ENCODE data around the gene NDE1.

DNA sequence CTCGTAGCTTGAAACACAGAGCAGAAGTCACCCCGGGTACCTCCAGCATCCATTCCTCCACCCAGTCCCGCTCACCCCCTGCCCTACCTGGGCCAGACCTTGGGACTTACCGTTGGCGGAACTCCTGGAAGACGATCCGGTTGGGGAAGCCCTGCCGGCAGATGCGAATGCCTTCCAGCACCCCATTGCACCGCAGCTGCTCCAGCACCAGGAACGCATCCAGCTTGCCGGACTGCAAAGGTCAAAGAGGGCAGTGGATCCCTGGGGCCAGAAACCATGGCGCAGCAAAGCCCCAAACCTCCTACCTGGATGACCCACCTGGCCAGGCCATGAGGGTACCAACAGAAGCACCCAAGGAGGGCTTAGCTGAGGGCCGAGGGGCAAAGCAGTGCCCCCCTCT, 97.9 kb downstream of the NDE1 start:
- no peak for TF ChIP-seq EP300 (IDR thresholded peaks at IDR 0.05)
- TF ChIP-seq POLR2AphosphoS5 (IDR thresholded peaks at IDR 0.05): no peak
- TF ChIP-seq, protein P1, sequence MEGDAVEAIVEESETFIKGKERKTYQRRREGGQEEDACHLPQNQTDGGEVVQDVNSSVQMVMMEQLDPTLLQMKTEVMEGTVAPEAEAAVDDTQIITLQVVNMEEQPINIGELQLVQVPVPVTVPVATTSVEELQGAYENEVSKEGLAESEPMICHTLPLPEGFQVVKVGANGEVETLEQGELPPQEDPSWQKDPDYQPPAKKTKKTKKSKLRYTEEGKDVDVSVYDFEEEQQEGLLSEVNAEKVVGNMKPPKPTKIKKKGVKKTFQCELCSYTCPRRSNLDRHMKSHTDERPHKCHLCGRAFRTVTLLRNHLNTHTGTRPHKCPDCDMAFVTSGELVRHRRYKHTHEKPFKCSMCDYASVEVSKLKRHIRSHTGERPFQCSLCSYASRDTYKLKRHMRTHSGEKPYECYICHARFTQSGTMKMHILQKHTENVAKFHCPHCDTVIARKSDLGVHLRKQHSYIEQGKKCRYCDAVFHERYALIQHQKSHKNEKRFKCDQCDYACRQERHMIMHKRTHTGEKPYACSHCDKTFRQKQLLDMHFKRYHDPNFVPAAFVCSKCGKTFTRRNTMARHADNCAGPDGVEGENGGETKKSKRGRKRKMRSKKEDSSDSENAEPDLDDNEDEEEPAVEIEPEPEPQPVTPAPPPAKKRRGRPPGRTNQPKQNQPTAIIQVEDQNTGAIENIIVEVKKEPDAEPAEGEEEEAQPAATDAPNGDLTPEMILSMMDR (IDR thresholded peaks at IDR 0.05): no peak
- TF ChIP-seq POLR2A (IDR thresholded peaks at IDR 0.05): no peak
